HG03139 (cell line): ENCODE results near the gene PTPN7.
"Not testable (repeated sequence)": the region's sequence is repeated elsewhere in the genome, so short reads cannot be mapped to it uniquely, and the experiment has no call there.

ENCODE experiments used
- ATAC-seq: cut with Tn5 transposase; IDR thresholded peaks from one replicate; pipeline ENCODE4 v1.9.1; 2021; ENCODE audit not compliant: unreplicated experiment

The PTPN7 gene

GRCh38 chr1:202160377-202160940 lies at the start of gene PTPN7:
PTPN7 (minus strand) TSS chr1:202160602; CDS start chr1:202159402, 1,200 bp downstream.
- no peak for ATAC-seq

GRCh38 chr1:202208351-202208857 lies 48.0 kb upstream of the PTPN7 start:
- ATAC-seq = no peak

GRCh38 chr1:202207292-202207691 lies 46.9 kb upstream of the PTPN7 start:
- ATAC-seq = no peak

GRCh38 chr1:202205523-202206190 lies 45.3 kb upstream of the PTPN7 start:
- ATAC-seq = no peak

GRCh38 chr1:202204065-202204464 lies 43.7 kb upstream of the PTPN7 start:
- ATAC-seq = no peak

- ATAC-seq = no peak
Observed at GRCh38 chr1:202203238-202204039, 43.0 kb upstream of the PTPN7 start.

DNA sequence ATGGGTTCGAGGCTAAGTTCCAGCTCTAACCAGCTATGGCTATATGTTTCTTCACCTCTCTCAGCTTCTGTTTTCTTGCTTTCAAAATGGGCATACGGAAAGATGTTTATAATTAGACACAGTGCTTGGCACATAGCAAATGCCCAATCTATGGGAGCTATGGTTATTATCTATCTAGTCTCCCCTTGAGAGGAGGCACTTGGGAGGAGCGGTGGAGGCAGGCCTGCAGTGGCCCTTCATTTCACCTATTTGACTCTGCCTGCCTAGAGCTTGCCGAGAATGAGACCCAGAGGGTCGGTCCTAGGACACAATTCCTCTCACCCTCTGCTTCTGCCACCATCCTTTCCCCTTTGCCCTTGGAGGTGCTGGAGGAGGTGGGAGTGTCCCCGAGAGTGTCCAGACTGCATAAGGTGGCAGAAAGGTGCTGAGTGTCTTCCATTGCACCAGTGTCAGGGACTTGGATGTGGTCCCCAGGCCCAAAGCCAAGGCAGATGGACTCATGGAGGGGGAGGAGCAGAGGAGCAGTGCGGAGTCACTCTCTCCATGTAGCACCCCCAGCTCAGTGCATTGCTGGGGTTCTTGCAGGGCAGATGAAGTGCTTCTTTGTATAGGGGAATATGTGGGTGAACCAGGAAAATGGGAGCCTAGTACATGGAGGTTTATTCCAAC lies 42.2 kb upstream of the PTPN7 start:
- ATAC-seq = no peak

DNA sequence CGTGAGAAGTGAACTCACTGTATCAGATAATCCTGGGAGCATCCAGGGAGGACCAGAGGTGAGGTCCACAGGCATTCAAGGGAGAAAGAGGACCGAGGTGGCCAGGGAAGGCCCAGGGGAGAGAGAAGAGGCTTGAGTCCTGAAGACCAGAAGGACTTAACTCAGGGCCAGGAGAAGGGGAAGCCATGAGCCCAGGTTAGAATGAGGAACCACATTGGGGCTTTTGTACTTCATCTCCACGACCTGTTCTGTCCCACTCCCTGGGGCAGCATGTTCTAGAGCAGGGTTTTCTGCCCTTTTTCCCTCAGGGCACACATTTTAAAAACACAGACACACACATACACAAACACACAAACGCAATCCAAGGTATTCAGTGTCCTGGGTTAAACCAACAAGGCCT lies 41.6 kb upstream of the PTPN7 start:
- no peak for ATAC-seq

GRCh38 chr1:202201266-202201665 lies 40.9 kb upstream of the PTPN7 start:
- ATAC-seq = no peak

- no peak for ATAC-seq
Observed at GRCh38 chr1:202200669-202201068, 40.3 kb upstream of the PTPN7 start.

- no peak for ATAC-seq
Observed at GRCh38 chr1:202200112-202200548, 39.7 kb upstream of the PTPN7 start.

GRCh38 chr1:202199040-202199889 lies 38.9 kb upstream of the PTPN7 start:
- no peak for ATAC-seq

- no peak for ATAC-seq
Observed at GRCh38 chr1:202198366-202198724, 37.9 kb upstream of the PTPN7 start.

- no peak for ATAC-seq
Observed at GRCh38 chr1:202197653-202198365, 37.4 kb upstream of the PTPN7 start.

DNA sequence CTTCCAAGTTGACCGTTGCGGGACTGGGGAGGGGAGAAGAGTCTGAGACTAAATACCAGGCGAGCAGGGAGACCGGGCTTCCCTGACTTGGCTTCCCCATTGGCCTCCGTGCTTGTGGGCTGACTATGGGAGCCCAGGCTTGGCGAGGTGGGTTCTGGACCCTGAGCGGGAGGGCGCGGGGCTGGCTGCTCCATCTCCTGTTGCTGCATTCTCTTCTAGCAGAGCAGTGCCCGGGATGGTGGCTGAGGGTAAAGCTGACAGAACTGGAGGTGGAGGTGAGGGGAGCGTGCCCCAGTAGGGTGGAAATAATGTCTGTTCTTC lies 33.9 kb upstream of the PTPN7 start:
- no peak for ATAC-seq

DNA sequence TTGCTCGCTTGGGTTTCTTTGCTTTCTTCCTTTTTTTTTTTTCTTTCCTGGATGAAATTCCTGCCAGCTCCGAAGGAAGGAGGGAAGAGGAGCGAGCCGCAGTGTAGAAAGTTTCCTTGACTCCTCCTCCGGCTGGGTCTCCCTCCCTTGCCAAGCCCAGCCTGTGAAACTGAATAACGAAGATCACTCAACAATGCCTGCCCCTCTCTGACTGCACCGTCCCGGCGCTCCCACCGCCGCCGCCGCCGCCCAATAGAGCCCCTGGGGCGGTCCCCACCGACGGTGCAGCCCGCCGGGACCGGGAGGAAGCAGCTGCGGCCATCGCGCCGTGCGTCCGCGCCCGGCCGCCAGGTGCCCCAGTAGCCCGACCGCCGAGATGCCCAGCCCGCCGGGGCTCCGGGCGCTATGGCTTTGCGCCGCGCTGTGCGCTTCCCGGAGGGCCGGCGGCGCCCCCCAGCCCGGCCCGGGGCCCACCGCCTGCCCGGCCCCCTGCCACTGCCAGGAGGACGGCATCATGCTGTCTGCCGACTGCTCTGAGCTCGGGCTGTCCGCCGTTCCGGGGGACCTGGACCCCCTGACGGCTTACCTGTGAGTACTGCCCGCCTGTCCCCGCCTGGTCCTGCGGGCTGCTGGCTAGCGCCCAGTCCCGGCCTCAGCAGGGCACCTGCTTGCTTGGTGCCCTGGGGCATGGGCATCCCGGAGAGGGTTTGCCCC lies 33.4 kb upstream of the PTPN7 start, which contains the start of gene LGR6:
Gene LGR6 (plus strand): TSS at position 186 of the 714 bp plus-strand sequence. CDS start 191 bp downstream, at position 377.
- no peak for ATAC-seq

- no peak for ATAC-seq
Observed at GRCh38 chr1:202192770-202193613, 32.6 kb upstream of the PTPN7 start.

- not testable (repeated sequence) for ATAC-seq
Observed at GRCh38 chr1:202191391-202191790, 31.0 kb upstream of the PTPN7 start.
